ENCODE data around the gene VRK3.

Gene VRK3

GRCh38 chr19:50030225-50030624 lies 5.1 kb upstream of the VRK3 start:
- DNase-seq (ENCODE audit: low read depth in 2 of 2): no peak

GRCh38 chr19:50026550-50026906 lies 1.4 kb upstream of the VRK3 start:
- DNase-seq (ENCODE audit: low read depth in 2 of 2): no peak

- peak; percentile 79 to 88 for DNase-seq (ENCODE audit: low read depth in 2 of 2)
These were observed 800 bp upstream of the VRK3 start, which contains the start of gene ZNF473 for GRCh38 chr19:50025794-50026549. Gene ZNF473, plus strand, starts transcription at chr19:50026005. Its CDS starts 5,078 bp downstream, at chr19:50031083.

- no peak for DNase-seq (ENCODE audit: low read depth in 2 of 2)
These were observed 502 bp downstream of the VRK3 start for GRCh38 chr19:50024719-50025021.

GRCh38 chr19:50022823-50023222 lies 2.3 kb downstream of the VRK3 start:
- no peak for DNase-seq (ENCODE audit: low read depth in 2 of 2)

- no peak for DNase-seq (ENCODE audit: low read depth in 2 of 2)
These were observed 4.7 kb downstream of the VRK3 start for GRCh38 chr19:50020481-50020880.

GRCh38 chr19:50016225-50016807 lies 8.9 kb downstream of the VRK3 start:
- no peak for DNase-seq (ENCODE audit: low read depth in 2 of 2)

GRCh38 chr19:50008532-50008931 lies 16.6 kb downstream of the VRK3 start:
- DNase-seq (ENCODE audit: low read depth in 2 of 2): no peak

- DNase-seq (ENCODE audit: low read depth in 2 of 2): no peak
These were observed 17.2 kb downstream of the VRK3 start for GRCh38 chr19:50007947-50008346.

- no peak for DNase-seq (ENCODE audit: low read depth in 2 of 2)
These were observed 18.0 kb downstream of the VRK3 start for GRCh38 chr19:50007170-50007569.

GRCh38 chr19:50005428-50005827 lies 19.7 kb downstream of the VRK3 start:
- DNase-seq (ENCODE audit: low read depth in 2 of 2): no peak

- DNase-seq (ENCODE audit: low read depth in 2 of 2): peak; percentile 11 to 19
These were observed 21.3 kb downstream of the VRK3 start for GRCh38 chr19:50003810-50004419.

- DNase-seq (ENCODE audit: low read depth in 2 of 2): no peak
These were observed 21.9 kb downstream of the VRK3 start for GRCh38 chr19:50003254-50003788.

- DNase-seq (ENCODE audit: low read depth in 2 of 2): no peak
These were observed 22.7 kb downstream of the VRK3 start for GRCh38 chr19:50002386-50002960.

GRCh38 chr19:50001775-50002174 lies 23.4 kb downstream of the VRK3 start:
- DNase-seq (ENCODE audit: low read depth in 2 of 2): no peak

GRCh38 chr19:50000841-50001557 lies 24.2 kb downstream of the VRK3 start:
- DNase-seq (ENCODE audit: low read depth in 2 of 2): no peak

GRCh38 chr19:50000038-50000840 lies 24.9 kb downstream of the VRK3 start:
- DNase-seq (ENCODE audit: low read depth in 2 of 2): no peak

- no peak for DNase-seq (ENCODE audit: low read depth in 2 of 2)
These were observed 25.7 kb downstream of the VRK3 start for GRCh38 chr19:49999371-50000010.

- DNase-seq (ENCODE audit: low read depth in 2 of 2): no peak
These were observed 27.5 kb downstream of the VRK3 start for GRCh38 chr19:49997709-49998108.

GRCh38 chr19:49988433-49988832 lies 36.7 kb downstream of the VRK3 start:
- no peak for DNase-seq (ENCODE audit: low read depth in 2 of 2)

GRCh38 chr19:49988007-49988406 lies 37.2 kb downstream of the VRK3 start:
- no peak for DNase-seq (ENCODE audit: low read depth in 2 of 2)

Data from stimulated activated CD8-positive, alpha-beta memory T cell treated with anti-CD3 and anti-CD28 coated beads, Interleukin-15, amount 100 ng/mL, for 4 hours (primary cell).